Gastrocnemius medialis (tissue), 4 donors: ENCODE data around the gene GALNT9. TPM values are rescaled to one million over a fixed set of nuclear protein-coding genes. Genes with fewer than 3 reads are reported as not detected.

Experiments used
- ATAC-seq, 2 donors: fragments of 150-250 bp; one replicate each; pipeline ENCODE4 v1.9.1; 2016
- DNase-seq, 2 donors: peaks; one replicate each; pipeline ENCODE4 v3.0.0-alpha.2; 2019
- H3K27ac ChIP-seq, 4 donors: fragments of 200-600 bp; sonication (generic); 1 replicate in 1 of 4; 2 replicates in 3 of 4; pipeline ENCODE4 v1.5.1; 2016 to 2018; ENCODE audit warnings: mild to moderate bottlenecking in 2 of 4, moderate library complexity in 1 of 4
- H3K27me3 ChIP-seq, 3 donors: fragments of 200-600 bp; sonication (generic) in 2 of 3; 1 replicate in 1 of 3; 2 replicates in 2 of 3; pipeline versions ENCODE4 v1.5.1 to v1.6.0; 2016 to 2019; ENCODE audit warnings: mild to moderate bottlenecking in 1 of 3, moderate library complexity in 1 of 3
- H3K36me3 ChIP-seq, 2 donors: fragments of 200-600 bp; sonication (generic) in 1 of 2; one replicate each; pipeline ENCODE4 v1.5.1; 2017 to 2018
- H3K4me1 ChIP-seq, 2 donors: fragments of 200-600 bp; sonication (generic) in 1 of 2; one replicate each; pipeline ENCODE4 v1.5.1; 2016 to 2017; ENCODE audit warnings: mild to moderate bottlenecking in 2 of 2
- H3K4me3 ChIP-seq, 4 donors: fragments of 200-600 bp; sonication (generic) in 3 of 4; 1 replicate in 1 of 4; 2 replicates in 3 of 4; pipeline ENCODE4 v1.5.1; 2016 to 2019; ENCODE audit warnings: mild to moderate bottlenecking in 2 of 4
- H3K9me3 ChIP-seq, 3 donors: fragments of 200-600 bp; sonication (generic) in 2 of 3; 1 replicate in 1 of 3; 2 replicates in 2 of 3; pipeline ENCODE4 v1.5.1; 2016 to 2019
- POLR2A ChIP-seq, 2 donors: fragments of 450-650 bp; IDR thresholded peaks; one replicate each; pipeline ENCODE4 v1.6.1; 2017; ENCODE audit warnings: antibody characterized with exemption in 2 of 2, mild to moderate bottlenecking in 2 of 2, moderate library complexity in 2 of 2
- in situ Hi-C, 4 donors: fragments of 200-750 bp; cut with MboI; loops; one replicate each; pipeline versions ENCODE4 v1.15.0 to v1.8.0; 2017; ENCODE audit warnings: low sequenced_read_pairs in 4 of 4
- intact Hi-C: fragments of 100-400 bp; cut with DNase I; formaldehyde crosslinking; loops from one replicate; pipeline ENCODE4 v1.15.1; 2023; ENCODE audit warnings: low total_unique reads
- total RNA-seq, 4 donors: library from RNA; depleted of rRNA; stranded (reverse); fragments of >200 nt; gene quantifications; one replicate each; pipeline versions ENCODE4 v1.1.0 to v1.2.3, GENCODE V29; 2016
- TF ChIP-seq, protein P1 (sequence below), 5 experiments: fragments of 450-650 bp in 3 of 5; fragments of 200-600 bp in 2 of 5; sonication (generic) in 2 of 5; IDR thresholded peaks in 4 of 5; conservative IDR thresholded peaks in 1 of 5; 1 replicate in 4 of 5; 2 replicates in 1 of 5; pipeline ENCODE4 v1.5.1; 2016 to 2019; ENCODE audit warnings: antibody characterized with exemption in 5 of 5, mild to moderate bottlenecking in 3 of 5, moderate library complexity in 3 of 5

Gene GALNT9
- total RNA-seq, 4 donors from 2014 or later: not detected

- no peaks in the 10 kb centered on the region for H3K9me3 ChIP-seq
- intact Hi-C loops: no loop called here
- ATAC-seq (no peak), DNase-seq (no peak)
- in situ Hi-C loops: no loop called here
- TF ChIP-seq, protein P1, sequence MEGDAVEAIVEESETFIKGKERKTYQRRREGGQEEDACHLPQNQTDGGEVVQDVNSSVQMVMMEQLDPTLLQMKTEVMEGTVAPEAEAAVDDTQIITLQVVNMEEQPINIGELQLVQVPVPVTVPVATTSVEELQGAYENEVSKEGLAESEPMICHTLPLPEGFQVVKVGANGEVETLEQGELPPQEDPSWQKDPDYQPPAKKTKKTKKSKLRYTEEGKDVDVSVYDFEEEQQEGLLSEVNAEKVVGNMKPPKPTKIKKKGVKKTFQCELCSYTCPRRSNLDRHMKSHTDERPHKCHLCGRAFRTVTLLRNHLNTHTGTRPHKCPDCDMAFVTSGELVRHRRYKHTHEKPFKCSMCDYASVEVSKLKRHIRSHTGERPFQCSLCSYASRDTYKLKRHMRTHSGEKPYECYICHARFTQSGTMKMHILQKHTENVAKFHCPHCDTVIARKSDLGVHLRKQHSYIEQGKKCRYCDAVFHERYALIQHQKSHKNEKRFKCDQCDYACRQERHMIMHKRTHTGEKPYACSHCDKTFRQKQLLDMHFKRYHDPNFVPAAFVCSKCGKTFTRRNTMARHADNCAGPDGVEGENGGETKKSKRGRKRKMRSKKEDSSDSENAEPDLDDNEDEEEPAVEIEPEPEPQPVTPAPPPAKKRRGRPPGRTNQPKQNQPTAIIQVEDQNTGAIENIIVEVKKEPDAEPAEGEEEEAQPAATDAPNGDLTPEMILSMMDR (IDR thresholded peaks at IDR 0.05 in 4 of 5, conservative IDR thresholded peaks at IDR 0.05 in 1 of 5): no peak
- no peak for TF ChIP-seq POLR2A (IDR thresholded peaks at IDR 0.05)
- no peak overlapping the region for H3K27ac ChIP-seq
- H3K4me3 ChIP-seq: no peak overlapping the region
- no peaks in the 10 kb centered on the region for H3K36me3 ChIP-seq
- no peaks in the 10 kb centered on the region for H3K4me1 ChIP-seq
- H3K27me3 ChIP-seq: peaks cover 0 to 3% (median 2%) of the 10 kb centered on the region in 3 donors
Measured at GRCh38 chr12:132251310-132251709, 78.1 kb downstream of the GALNT9 start.

DNA sequence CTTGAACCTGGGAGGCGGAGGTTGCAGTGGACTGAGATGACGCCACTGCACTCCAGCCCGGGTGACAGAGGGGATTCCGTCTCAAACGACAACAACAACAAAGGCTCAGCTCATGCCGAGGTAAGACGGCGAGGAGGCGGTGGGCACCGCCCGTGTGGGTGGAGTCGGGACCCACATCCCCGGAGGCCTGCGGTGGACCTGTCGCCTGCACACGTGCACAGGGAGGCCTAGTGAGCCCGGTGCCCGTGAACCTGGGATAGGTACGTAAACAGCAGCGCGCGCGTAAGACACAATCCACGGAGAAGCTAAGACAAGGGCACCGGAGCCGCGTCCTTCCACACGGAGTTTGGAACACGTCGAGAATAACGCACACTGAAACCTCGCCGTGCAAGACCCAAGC lies 78.7 kb downstream of the GALNT9 start:
- Histone ChIP-seq H3K27me3 (peaks cover 0 to 2% (median 0%) of the 10 kb centered on the region in 3 donors), H3K4me1 (no peaks in the 10 kb centered on the region), H3K4me3 (no peak overlapping the region), H3K9me3 (no peaks in the 10 kb centered on the region), H3K27ac (no peak overlapping the region), H3K36me3 (no peaks in the 10 kb centered on the region)
- ATAC-seq (no peak), DNase-seq (no peak)
- TF ChIP-seq, protein P1 (IDR thresholded peaks at IDR 0.05 in 4 of 5, conservative IDR thresholded peaks at IDR 0.05 in 1 of 5): no peak
- no peak for TF ChIP-seq POLR2A (IDR thresholded peaks at IDR 0.05)
- intact Hi-C loops (no loop called here), in situ Hi-C loops (no loop called here)

DNA sequence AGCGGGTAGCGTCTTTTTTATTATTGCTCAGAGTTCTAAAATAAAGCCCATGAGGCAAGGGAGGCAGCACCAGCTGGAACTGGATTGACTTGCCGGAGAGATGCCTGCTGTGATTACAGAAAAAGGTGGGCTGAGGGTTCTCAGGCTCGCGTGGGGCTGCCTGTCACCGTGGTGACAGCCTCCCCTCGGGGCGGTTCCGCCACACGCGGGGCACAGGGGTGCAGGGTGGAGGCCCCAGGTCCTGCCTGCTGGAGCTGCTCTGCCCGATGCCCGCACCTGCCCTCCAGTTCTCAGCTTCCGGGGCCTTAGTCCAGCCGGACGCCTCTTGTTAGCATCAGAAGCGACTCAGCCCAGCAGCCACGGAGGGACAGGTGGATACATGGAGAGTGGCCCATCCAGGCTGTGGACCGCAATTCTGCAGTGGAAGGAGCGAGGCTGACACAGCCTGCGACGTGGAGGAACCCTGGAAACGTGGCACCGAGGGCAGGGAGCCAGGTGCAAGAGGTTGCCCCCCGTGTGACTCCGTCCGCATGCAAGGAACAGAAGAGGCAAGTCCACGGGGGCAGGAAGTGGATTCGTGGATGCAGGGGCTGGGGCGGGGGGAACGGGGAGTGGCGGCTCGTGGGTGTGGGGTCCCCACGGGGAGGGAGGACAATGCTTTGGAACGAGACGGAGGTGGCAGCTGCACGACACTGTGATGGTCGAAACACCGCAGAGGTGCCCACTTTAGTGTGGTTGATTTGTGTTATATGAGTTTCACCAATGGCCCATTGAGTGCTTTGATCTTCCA lies 79.5 kb downstream of the GALNT9 start:
- ATAC-seq (no peak), DNase-seq (no peak)
- in situ Hi-C loops: no loop called here
- Histone ChIP-seq H3K4me3 (no peak overlapping the region), H3K36me3 (no peaks in the 10 kb centered on the region), H3K4me1 (no peaks in the 10 kb centered on the region), H3K27ac (no peak overlapping the region), H3K27me3 (peaks cover 0 to 2% (median 0%) of the 10 kb centered on the region in 3 donors), H3K9me3 (no peaks in the 10 kb centered on the region)
- intact Hi-C loops: no loop called here
- TF ChIP-seq POLR2A (IDR thresholded peaks at IDR 0.05): no peak
- TF ChIP-seq, protein P1 (IDR thresholded peaks at IDR 0.05 in 4 of 5, conservative IDR thresholded peaks at IDR 0.05 in 1 of 5): no peak

- ATAC-seq (no peak), DNase-seq (no peak)
- Histone ChIP-seq H3K27ac (no peak overlapping the region), H3K9me3 (no peaks in the 10 kb centered on the region), H3K4me3 (no peak overlapping the region), H3K27me3 (peaks cover 0 to 2% (median 0%) of the 10 kb centered on the region in 3 donors), H3K36me3 (no peaks in the 10 kb centered on the region), H3K4me1 (no peaks in the 10 kb centered on the region)
- in situ Hi-C loops (no loop called here), intact Hi-C loops (no loop called here)
- no peak for TF ChIP-seq POLR2A (IDR thresholded peaks at IDR 0.05)
- TF ChIP-seq, protein P1 (IDR thresholded peaks at IDR 0.05 in 4 of 5, conservative IDR thresholded peaks at IDR 0.05 in 1 of 5): no peak
Measured at GRCh38 chr12:132248453-132249167, 80.8 kb downstream of the GALNT9 start.
